Activated CD4-positive, alpha-beta T cell treated with anti-CD3 and anti-CD28 coated beads for 4 hours (primary cell): ENCODE measurements around the gene PAM16.

Source experiments
- DNase-seq, 2 donors: peaks; one replicate each; pipeline ENCODE4 v3.0.0-alpha.2; 2020

Gene PAM16

DNA sequence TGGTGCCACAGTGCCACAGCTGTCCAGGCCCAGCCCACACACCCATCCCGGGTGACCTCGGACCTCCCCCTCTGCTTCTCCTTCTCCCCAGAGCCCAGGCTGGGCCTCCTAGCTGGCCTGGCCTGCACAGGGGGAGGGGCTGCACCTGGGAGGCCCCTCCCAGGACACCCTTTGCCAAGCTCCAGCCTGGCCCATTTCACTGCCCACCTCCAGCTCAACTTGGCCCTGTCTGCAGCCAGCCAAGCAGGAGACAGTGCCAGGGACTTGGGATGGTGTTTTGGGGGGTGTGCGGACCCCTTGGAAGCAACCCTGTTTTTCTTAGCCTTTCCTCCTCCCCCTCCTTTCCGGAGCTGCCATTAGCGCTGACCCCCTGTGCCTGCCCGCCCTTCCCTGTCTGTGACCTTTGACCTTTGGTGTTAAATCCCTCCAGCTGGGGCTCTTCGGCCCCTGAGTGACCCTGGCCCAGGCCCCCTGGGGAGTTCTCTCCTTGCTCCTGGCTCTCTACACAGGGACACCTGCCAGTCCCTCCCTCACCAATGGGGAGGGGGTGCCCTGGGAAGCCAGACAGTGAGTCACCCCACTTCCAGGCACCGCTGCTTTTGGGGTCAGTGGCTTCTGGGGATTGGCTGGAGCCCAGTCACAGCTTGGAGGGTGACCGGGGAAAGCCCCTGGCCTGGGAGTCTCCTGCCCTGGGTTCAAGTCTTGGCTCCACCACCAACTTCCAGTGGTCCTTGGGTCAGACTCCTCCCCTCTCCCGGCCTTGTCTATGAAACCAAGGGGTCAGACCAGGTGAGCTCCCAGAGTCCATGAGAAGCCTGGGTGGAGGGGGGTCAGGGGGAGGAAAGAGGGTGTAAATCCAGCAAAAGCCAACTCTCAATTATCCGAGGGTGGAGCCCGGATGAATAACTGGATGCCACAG, 33.3 kb downstream of the PAM16 start:
- DNase-seq, result no peak

DNA sequence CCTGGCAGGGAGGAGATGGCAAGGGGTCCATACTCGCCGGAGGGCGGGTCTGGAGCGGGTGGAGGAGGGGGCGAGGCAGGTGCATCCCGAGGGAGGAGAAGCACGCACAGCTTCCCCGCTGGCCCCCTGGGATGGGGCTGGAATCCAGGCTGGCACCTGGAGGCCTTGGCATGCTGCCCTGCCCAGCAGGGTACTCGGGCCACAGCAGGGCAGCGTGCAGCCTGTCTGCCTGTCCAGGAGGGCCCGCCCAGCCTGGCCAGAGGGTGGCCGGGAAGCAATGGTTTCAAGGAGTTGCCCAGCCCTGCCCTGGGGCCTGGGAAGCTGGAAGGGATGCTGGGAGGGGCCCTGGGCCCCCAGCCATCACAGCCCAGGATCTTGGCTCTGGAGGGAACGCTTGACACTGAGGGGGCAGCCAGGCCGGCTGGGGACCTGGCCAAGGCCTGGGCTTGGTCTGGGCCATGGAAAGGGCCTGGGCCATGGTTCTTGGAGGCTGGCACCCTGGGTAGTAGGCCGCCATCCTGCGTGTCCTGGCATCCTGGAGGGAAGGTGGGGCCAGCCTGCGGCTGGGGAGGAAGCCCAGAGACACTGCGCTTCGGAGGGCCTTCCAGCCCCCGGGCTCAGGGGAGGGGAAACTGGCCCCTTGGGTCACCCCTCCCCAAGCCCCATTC, 34.1 kb downstream of the PAM16 start:
- DNase-seq, result no peak

DNA sequence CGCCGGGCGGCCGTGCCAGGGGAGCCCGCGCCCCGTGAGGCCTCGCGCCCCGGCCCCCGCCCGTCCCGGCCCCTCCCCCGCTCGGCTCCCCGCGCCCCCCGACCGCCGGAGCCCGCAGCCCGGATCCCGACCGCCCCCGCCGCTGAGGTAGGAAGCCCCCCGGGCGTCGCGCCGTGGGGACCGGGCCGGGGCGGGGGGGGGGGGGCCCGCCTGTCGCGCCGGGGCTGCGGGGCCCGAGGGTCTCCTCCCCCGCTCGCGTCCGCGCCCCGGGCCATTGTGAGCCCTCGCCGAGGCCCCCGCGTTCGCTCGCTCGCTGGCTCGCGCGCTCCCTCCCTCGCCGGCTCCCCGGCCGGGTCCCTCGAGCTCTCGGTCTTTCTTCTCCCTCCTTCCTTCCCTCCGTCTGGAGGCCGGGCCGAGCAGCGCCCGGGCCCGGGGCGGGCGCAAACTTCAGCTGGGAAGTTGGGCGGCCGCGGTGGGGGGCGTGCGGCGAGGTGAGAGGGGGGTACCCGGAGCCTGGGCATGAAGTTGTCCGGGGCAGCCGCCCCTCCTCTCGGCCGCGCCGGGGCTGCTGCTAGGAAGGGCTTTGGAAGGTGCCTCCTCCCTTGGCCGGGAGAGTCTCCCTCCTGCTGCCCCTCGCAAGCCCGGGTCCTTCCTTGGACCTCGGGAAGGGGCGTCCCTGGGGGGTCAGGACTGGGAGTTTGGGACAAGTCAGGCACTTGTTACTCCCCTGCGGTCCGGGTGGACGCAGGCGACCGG, 34.8 kb downstream of the PAM16 start:
- no peak for DNase-seq

DNA sequence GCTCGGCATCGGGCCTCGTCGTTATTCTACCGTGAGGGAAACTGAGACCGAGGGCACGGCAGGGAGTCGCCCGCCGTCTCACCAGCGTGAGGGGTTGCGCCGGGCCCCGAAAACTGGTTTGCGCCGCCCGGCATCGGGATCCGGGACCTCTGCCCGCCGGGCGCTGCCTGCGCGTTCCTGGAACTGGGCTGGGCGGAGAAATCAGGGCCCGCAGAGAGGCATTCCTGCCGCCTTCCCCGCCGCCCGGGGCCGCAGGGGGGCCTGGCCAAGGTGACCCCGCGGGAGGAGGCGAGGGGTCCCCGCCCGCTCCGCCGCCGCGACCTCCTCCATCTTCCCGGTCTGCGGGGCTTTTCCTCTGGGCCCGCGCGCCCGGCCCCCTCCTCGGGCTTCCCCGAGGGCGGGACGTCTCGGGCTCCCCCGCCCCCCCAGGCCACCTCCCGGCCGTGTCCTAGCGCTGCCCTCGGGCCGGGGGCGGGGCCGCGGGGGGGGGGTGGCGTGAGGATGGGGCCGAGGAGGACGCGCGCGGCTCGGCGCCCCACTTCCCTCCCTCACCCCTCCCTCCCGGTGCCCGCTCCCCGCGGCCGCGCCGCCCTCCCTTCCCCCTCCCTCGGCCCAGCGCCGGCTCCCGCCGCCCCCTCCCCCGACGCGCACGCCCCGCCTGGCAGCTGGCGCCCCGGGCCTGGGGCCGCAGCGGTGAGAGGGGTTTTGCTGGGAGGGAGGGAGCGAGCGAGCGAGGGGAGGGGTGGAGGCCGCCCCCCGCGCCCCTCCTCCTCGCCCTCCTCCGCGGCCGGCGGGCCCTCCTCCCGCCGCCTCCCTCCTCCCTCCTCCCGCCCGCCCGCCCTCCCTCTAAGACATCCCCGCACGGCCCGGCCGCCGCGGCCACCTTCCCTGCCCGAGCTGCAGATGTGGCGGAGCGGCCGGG, 35.7 kb downstream of the PAM16 start, which contains the start of gene GLIS2:
Gene GLIS2, plus strand, starts transcription at position 882 of the 922 bp plus-strand sequence. CDS start 16,214 bp downstream, outside the sequence.
- no peak for DNase-seq

DNA sequence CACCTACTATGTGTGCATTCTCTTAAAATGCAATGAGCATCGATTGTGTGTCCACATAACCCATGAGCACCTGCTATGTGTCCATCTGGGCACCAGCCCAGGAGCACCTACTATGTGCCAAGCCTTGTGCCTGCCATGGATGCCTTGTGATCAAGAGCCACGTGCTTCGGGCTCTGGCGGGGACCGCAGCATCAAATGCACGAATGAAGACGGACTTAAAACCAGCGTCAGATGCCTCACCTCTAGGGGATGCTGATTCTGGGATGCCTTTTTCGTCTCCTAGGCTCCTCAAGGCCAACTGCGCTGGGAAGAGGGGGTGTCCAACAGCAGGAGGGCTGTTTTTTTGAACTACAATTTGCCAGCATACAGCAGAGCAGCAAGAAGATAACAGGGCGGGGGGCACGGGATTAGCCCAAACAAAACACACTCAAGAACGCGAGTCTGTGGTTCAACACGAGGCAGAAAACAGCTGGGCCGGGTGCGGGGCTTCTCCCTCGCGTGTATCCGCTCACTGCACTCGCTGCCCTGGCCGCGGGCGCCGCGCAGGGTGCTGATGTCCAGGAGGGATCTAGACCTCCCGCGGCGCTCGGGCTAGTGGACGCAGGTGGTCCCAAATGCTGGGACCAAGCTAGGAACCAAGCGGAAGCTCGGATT, 36.5 kb downstream of the PAM16 start:
- peak in 1 of 2 donors; percentile 28 for DNase-seq

DNA sequence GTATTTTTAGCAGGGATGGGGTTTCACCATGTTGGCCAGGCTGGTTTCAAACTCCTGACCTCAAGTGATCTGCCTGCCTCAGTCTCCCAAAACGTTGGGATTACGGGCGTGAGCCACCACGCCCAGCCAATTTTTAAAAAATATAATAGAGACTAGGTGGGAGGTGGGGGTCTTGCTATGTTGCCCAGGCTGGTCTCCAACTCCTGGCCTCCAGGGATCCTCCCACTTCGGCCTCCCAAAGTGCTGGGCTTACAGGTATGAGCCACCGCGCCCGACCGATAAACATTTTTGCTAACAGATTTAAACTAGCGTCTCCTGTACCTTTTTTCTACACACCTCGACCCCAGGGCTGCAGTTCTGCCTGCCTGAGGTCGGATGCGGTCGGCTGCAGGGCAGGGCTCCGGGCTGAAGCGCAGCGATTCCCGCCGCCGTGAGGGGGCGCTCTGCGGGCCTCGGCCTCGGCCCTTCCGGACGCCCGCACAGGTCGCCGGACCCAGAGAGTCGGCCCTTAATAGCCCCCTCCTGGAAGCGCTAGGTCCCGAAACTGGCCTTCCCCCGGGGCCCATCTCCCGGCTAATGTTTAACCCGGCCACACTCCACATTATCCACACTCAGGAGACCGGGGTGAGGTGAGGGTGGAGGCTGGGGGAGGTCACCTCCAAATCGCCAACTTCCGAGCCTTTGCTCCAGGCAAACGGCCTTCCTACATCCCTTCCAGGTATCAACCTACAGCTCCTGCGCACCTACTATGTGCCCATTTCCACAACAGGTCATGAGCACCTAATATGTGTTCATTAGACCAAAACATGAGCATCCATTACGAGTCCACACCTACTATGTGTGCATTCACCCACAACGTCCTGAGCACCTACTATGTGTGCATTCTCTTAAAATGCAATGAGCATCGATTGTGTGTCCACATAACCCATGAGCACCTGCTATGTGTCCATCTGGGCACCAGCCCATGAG, 37.3 kb downstream of the PAM16 start:
- DNase-seq, result no peak

DNA sequence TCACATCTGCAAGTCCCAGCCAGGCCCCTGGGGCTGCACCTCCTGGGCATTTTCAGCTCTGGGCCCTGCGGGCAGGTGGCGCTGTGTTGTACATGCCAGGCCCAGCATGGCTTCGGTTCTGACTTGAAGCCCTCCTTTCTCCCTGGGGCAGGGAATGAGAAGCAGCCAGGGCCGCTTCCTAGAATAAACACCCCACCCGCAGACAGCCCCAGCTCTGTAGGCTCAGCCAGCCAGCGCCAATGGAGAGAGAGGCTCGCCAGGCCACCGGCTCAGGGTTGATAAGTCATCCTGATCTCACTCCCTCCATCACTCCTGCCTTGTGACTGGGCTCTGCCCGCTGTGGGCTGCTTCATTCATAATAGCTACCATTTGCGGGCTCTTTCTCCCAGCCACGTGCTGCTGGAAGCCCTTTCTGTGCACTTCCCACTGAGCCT, 41.3 kb downstream of the PAM16 start:
- peak; percentile 50 to 56 for DNase-seq

DNA sequence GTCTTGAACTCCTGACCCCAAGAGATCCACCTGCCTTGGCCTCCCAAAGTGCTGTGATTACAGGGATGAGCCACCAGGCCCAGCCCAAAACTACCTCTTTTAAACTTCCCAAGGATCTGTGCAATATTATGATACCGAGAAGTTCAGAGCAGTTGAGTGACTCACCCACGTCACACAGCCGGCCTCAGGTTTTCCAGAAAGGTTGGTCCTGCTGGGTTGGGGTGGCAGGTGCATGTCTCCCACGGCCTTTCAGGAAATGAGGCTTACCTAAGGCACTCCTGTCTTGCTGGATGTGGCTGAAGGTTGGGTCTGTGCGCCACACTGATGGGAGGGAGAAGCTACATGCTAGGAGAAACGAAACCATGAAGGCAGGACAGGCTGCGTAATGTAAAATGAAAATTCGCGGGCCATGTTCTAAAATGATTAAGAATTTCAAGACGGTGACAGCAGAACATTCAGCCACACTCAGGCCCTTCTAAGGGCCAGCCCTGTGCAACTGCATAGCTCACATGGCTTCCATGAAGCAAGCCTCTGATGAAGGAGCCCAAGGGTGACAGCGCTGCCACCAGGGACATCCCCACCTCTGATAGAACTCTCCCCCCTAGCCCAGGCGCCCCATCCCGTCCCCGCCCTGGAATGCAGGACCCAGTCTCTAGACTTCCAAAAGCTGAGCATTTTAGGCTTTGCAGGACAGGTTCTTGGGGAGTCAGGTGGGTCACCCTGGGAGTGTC, 41.9 kb downstream of the PAM16 start:
- DNase-seq, result no peak

DNA sequence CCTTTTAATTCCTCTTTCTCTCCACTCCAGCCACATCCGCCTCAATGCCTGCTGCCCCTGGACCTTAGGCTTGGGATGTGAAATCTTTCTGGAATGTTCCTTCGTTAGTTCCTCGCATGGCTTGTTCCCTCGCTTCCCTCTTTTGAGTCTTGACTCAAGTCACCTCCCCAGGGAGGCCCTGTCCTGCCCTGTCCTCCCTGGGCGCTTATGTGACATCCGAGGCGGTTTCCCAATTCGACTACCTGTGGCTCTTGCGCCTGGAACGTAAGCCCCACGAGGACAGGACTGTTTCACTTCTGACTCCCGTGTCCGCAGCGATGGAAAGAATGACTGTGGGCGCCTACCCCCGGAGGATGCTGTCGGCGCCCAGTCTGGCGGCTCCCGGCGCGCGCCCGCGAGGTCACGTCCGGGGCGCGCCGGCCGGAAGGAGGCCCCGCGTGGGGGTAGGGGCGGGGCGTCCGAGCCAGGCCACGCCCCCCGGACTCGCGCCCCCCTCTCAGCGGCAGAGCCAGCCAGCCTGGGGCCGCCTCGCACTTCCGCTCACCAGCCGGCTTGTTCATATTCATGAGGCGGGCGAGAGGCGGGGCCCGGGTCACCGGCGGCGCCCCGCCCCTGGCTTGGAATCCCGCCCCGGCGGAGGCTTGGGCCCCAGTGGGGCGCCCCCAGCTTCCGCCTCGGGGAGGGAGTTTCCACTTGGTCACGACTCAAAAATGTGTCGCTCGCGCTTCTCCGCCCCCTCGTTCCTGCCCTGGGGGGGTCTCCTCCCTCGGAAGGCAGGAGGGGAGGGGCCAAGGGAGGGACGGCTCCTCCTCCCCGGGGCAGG, 43.7 kb downstream of the PAM16 start:
- DNase-seq, result peak; percentile 94 to 97

DNA sequence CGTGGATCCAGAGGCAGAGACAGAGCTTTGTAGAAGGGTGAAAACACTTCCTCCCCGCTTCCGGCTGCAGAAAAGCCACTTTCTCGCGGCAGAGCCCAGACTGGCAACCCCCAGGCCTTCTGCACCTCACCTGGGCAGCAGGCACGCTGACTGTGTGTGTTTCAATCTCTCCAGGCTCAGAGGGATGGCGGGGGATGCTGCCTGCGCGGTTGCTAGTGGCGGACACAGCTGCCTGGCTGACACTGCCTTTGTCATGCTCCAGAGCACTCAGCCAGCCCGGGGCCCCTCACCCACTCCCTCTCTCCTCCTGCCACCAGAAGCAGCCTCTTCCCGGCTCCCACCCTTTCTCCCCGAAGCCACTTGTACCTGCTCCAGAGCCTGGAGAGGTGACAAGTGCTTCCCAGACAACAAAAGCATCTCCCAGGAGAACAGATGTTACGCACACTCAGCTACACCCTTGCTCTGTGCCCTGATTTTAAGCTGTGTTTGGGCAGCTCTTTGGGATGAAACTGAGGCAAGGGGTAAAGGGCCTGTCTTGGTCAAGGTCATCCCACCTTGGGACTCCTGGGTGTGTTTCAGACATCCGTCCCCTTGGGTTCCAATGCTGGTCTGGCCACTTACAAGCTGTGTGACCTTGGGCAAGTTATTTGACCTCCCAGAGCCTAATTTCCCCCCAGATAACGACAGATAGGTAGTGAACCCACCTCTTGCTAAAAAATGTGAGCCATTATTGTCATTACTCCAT, 44.5 kb downstream of the PAM16 start:
- DNase-seq, result peak in 1 of 2 donors; percentile 40

DNA sequence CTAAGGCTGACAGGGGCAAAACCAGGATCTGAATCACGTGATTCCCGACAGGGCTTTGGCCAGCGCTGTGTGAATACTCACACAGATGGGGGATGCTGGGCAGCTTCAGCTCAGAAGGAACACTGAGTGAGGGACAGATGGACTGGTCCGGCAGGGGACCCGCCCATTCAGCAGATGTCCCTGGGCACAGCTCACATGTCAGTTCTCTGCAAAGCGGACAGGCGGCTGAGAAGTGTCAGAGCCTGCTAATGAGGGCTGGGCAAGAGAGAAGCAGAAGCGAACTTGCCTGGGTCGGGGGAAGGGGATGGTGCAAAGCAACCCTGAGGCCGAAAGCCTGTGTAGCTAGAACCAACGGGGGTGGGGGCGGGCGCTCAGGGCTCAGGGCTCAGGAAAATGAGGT, 47.1 kb downstream of the PAM16 start:
- DNase-seq, result no peak

DNA sequence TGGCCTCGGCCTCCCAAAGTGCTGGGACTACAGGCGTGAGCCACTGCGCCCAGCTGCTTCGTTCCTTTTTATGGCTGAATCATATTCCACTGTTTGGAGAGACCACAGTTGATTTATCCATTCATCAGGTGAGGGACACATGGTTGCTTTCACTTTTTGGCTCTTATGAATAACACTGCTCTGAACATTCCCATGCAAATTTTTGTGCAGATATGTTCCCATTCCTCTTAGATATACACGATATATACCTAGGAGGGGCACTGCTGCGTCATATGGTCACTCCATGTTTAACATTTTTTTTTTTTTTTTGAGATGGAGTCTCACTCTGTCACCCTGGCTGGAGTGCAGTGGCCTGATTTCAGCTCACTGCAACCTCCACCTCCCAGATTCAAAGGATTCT, 49.2 kb downstream of the PAM16 start:
- no peak for DNase-seq

DNA sequence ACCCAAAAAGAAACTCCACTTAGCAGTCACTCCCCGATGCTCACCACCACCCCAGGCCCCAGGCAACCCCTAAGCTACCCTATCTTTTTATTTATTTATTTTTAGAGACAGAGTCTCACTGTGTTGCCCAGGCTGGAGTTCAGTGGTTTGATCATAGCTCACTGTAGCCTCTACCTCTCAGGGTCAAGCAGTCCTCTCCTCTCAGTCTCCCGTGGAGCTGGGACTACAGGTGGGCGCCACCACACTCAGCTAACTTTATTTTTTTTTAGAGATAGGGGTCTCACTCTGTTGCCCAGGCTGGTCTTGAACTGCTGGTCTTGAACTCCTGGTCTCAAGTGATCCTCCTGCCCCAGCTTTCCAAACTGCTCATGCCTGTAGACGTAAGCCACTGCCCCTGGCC, 49.9 kb downstream of the PAM16 start:
- no peak for DNase-seq

DNA sequence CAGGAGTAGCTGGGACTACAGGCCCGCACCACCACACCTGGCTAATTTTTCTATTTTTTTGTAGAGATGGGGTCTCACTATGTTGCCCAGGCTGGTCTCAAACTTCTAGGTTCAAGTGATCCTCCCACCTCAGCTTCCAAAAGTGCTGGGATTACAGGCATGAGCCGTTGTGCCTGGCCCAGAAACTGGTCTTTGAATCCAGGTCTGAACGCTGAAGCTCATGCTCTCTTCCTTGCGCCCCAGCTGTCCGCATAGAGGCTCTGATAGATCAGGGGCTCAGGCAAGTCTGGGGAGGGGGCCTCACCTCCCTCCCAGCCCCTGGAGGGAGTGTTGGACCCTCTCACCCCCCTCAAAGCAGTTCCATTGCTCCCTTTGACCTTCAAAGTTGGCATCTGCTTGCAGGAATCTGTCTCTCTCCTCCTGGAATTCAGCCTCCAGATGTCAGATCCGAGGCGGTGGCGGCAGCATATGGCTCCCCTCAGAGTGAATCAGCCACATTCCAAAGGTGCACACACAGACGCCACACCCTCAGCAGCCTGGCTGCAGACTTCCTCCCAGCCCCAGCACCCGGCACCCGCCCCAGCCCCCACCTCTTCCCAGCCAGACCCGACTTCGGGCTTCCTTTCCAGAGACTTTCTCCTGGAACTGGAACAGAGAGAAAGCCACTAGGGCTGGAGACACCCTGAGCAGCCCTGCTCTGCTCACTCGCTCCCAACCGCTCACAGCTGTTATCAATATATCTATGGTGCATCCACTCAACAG, 52.2 kb downstream of the PAM16 start:
- DNase-seq, result no peak

DNA sequence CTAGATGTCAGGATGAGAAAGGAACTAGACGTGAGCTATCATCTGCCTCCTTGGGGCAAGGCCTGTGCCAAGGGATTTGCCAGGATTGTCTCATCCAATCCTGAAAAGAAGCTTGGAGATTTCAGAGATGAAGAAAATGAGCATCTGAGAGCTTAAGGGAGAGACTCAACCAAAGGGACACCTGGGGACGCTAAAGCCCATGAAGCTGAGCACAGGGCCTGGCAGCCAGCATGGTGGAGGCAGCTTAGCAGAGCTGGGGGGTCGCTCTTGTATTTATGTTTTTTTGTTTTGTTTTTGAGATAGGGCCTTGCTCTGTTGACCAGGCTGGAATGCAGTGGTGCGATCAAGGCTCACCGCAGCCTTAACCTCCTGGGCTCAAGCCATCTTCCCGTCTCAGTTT, 53.6 kb downstream of the PAM16 start:
- no peak for DNase-seq

DNA sequence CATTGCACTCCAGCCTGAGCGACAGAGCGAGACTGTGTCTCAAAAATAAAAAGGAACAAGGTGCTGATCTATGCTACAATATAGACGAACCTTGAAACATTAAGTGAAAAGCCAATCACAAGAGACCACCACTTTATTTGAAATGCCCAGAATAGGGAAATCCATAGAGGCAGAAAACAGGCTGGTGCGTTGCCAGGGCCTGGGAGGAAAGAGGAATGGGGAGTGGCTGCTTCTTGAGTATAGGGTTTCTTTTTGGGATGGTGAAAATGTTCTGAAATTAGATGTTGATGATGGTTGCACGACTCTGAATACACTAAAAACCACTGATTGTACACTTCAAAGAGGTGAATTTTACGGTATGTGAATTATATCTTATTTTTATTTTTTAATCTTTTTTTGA, 55.5 kb downstream of the PAM16 start:
- DNase-seq, result no peak

DNA sequence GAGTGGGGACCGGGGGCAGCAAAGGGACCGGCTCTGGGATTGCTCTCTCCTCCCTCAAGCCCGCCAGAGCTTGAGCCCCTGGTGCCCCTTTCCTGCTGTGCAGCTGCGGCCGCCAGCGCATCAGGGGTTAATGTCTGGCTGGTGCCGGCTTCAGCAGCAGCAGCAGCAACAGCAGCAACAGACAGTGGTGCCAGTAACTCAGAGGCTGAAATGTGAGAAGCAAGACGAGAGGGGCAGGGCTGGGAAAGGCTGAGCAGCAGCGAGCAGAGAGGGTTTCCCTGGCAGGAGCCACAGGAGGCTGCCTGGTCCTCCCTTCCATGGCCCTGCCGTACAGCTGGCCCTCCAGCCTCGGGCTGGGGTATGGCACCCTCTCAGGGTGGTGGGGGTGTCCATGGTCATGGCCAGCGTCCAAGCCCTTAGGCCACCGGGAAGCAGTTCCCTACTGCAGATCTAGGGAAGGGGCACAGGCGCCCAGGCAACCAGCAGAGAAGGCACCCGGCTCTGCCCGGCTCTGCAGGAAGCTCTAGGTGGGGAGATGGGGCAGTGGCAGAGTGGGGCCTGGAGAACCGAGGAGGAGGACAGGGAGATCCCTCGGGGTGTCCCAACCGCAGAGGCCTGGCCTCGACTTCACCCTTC, 57.2 kb downstream of the PAM16 start:
- DNase-seq, result no peak
